OCI-LY1 (cell line): Measurements from ENCODE around the gene LTBP1.

Experiments
- H2AFZ ChIP-seq: fragments of 200-600 bp; sonication (generic), shearing (Covaris generic); 2 replicates; pipeline ENCODE4 v1.6.0; 2014; ENCODE audit warnings: antibody characterized with exemption, mild to moderate bottlenecking, low read length
- H3F3A ChIP-seq: fragments of 200-600 bp; sonication (generic), shearing (Covaris generic); 2 replicates; pipeline ENCODE4 v1.6.0; 2014; ENCODE audit warnings: mild to moderate bottlenecking, antibody characterized with exemption, low read length, moderate library complexity; ENCODE audit not compliant: insufficient read depth
- H3K27ac ChIP-seq: fragments of 200-600 bp; sonication (generic); 2 replicates; pipeline ENCODE4 v1.5.1; 2014; ENCODE audit warnings: low read length, mixed run types, mild to moderate bottlenecking, low read depth; ENCODE audit not compliant: poor library complexity, severe bottlenecking
- H3K27me3 ChIP-seq: fragments of 200-600 bp; sonication (generic); 2 replicates; pipeline ENCODE4 v1.6.0; 2014; ENCODE audit warnings: antibody characterized with exemption, mild to moderate bottlenecking, low read length, moderate library complexity; ENCODE audit not compliant: insufficient read depth
- H3K36me3 ChIP-seq: fragments of 200-600 bp; sonication (generic); 2 replicates; pipeline ENCODE4 v1.6.1; 2014; ENCODE audit warnings: mild to moderate bottlenecking, antibody characterized with exemption, low read length, moderate library complexity, mixed read lengths; ENCODE audit not compliant: insufficient read depth
- H3K4me1 ChIP-seq: fragments of 200-600 bp; sonication (generic); 2 replicates; pipeline ENCODE4 v1.5.1; 2014; ENCODE audit warnings: mild to moderate bottlenecking, low read length, moderate library complexity; ENCODE audit not compliant: insufficient read depth, severe bottlenecking
- H3K4me2 ChIP-seq: fragments of 200-600 bp; sonication (generic), shearing (Covaris generic); 2 replicates; pipeline ENCODE4 v1.6.1; 2014; ENCODE audit warnings: low read length
- H3K4me3 ChIP-seq: fragments of 200-600 bp; sonication (generic); 2 replicates; pipeline ENCODE4 v1.5.1; 2014; ENCODE audit warnings: low read length, low read depth, mild to moderate bottlenecking, mixed read lengths; ENCODE audit not compliant: poor library complexity, severe bottlenecking
- H3K79me2 ChIP-seq: fragments of 200-600 bp; shearing (Covaris generic); 2 replicates; pipeline ENCODE4 v1.6.1; 2016; ENCODE audit warnings: mixed run types, low read length, mixed read lengths; ENCODE audit not compliant: insufficient read depth
- H3K9ac ChIP-seq: fragments of 200-600 bp; sonication (generic), shearing (Covaris generic); 2 replicates; pipeline ENCODE4 v1.6.1; 2014; ENCODE audit warnings: mild to moderate bottlenecking, low read length, mixed read lengths
- H3K9me2 ChIP-seq: fragments of 200-600 bp; sonication (generic), shearing (Covaris generic); 2 replicates; pipeline ENCODE4 v1.6.1; 2014; ENCODE audit warnings: low read depth, mild to moderate bottlenecking, low read length, mixed read lengths
- H3K9me3 ChIP-seq: fragments of 200-600 bp; shearing (Covaris generic); 2 replicates; pipeline ENCODE4 v1.6.1; 2014; ENCODE audit warnings: low read length, mixed read lengths
- H4K20me1 ChIP-seq: fragments of 200-600 bp; sonication (generic), shearing (Covaris generic); 2 replicates; pipeline ENCODE4 v1.6.0; 2016; ENCODE audit warnings: mild to moderate bottlenecking, low read length; ENCODE audit not compliant: insufficient read depth
- EZH2 ChIP-seq: fragments of 200-600 bp; sonication (generic), shearing (Covaris generic); IDR thresholded peaks from 2 replicates; pipeline ENCODE4 v1.8.0; 2017; ENCODE audit warnings: borderline replicate concordance, mixed run types, mild to moderate bottlenecking, antibody characterized with exemption, low read length, moderate library complexity, mixed read lengths
- TF ChIP-seq, protein P1 (sequence below): fragments of 200-600 bp; sonication (generic), shearing (Covaris generic); IDR thresholded peaks from 2 replicates; pipeline ENCODE4 v1.5.1; 2017; ENCODE audit warnings: mild to moderate bottlenecking, antibody characterized with exemption, low read length, moderate library complexity, mixed read lengths

Gene LTBP1

DNA sequence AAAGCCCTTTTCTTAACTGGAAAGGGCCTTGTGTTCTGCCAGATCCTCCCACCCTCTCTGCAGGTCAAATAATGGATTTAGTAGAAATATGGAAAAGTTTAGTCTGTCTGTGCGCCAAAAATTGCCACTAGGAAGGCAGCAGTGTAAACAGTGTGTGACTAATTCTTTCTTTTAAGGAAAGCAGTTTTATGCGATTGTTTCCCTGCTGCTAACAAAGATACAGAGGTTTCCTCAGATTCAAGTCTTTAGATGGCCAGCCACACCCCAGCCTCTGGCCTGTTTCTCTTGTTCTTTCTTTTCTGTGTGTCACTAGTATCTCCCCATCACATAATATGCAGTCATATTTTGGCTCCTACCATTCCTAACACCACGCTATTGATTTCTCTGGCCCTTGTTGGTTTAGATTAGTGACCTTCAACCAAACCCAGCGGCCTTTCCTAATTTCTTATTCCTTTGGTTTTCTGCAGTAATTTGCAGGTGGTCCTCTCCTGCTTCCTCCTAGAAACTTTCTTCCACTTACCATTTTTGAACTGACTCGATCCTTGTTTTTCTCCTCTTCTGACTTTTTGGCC is 157.4 kb downstream of the LTBP1 start:
- Histone ChIP-seq H3K27me3 (no peaks in the 10 kb centered on the region), H3K4me1 (peaks cover 6% of the 10 kb centered on the region), H3K36me3 (peaks cover 55% of the 10 kb centered on the region; the same call in 1 of the 2 replicates), H3K79me2 (peaks cover 33% of the 10 kb centered on the region), H2AFZ (no peak overlapping the region), H3K9me3 (no peaks in the 10 kb centered on the region), H3K4me3 (no peak overlapping the region), H3K9me2 (no peaks in the 10 kb centered on the region), H3F3A (no peaks in the 10 kb centered on the region), H3K4me2 (no peak overlapping the region), H4K20me1 (no peaks in the 10 kb centered on the region), H3K27ac (no peak overlapping the region), H3K9ac (no peak overlapping the region)
- no peak for TF ChIP-seq EZH2
- TF ChIP-seq, protein P1, sequence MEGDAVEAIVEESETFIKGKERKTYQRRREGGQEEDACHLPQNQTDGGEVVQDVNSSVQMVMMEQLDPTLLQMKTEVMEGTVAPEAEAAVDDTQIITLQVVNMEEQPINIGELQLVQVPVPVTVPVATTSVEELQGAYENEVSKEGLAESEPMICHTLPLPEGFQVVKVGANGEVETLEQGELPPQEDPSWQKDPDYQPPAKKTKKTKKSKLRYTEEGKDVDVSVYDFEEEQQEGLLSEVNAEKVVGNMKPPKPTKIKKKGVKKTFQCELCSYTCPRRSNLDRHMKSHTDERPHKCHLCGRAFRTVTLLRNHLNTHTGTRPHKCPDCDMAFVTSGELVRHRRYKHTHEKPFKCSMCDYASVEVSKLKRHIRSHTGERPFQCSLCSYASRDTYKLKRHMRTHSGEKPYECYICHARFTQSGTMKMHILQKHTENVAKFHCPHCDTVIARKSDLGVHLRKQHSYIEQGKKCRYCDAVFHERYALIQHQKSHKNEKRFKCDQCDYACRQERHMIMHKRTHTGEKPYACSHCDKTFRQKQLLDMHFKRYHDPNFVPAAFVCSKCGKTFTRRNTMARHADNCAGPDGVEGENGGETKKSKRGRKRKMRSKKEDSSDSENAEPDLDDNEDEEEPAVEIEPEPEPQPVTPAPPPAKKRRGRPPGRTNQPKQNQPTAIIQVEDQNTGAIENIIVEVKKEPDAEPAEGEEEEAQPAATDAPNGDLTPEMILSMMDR = no peak

DNA sequence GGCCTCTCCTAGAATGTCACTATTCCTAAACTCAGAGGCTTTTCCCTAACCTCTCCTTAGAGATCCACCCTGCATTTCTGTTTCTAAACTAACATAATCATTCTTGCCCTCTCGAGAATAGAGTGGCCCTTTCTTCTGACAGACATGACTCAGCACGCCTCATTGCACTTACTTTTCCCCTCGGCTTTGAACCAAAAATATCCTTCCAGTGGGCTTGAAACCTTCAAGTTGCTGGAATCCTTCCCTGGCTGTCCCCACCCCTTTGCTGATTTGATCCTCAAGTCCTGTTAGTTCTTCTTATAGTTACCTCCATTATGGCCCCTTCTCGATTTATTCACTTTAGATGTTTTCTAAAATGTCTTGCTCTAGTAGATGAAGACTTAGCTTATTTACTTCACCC is 158.0 kb downstream of the LTBP1 start:
- H2AFZ ChIP-seq = no peak overlapping the region

DNA sequence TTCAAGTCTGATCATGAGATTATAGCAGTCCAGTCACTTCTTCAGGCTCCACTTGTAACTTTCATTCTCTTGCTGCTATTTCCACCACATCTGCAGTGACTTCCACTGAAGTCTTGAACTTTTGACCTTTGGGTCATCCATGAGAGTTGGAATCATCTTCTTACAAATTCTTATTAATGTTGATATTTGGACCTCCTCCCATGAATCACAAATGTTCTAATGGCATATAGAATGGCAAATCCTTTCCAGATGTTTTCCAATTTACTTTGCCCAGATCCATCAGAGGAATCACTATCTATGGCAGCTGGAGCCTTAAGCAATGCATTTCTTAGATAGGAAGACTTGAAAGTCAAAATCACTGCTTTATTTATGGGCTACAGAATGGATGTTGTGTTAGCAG is 159.4 kb downstream of the LTBP1 start:
- Histone ChIP-seq H3K27ac (no peak overlapping the region), H3K36me3 (peaks cover 66% of the 10 kb centered on the region), H2AFZ (no peak overlapping the region), H4K20me1 (no peaks in the 10 kb centered on the region), H3F3A (no peaks in the 10 kb centered on the region), H3K9ac (no peak overlapping the region), H3K9me2 (no peaks in the 10 kb centered on the region), H3K4me2 (no peak overlapping the region), H3K9me3 (no peaks in the 10 kb centered on the region), H3K4me1 (no peaks in the 10 kb centered on the region), H3K79me2 (peaks cover 24% of the 10 kb centered on the region), H3K27me3 (no peaks in the 10 kb centered on the region), H3K4me3 (no peak overlapping the region)
- TF ChIP-seq, protein P1 = no peak
- no peak for TF ChIP-seq EZH2

More for the DNA sequence above, 158.0 kb downstream of the LTBP1 start:
- H3K79me2 ChIP-seq = peaks cover 28% of the 10 kb centered on the region
- no peaks in the 10 kb centered on the region for H4K20me1 ChIP-seq
- no peaks in the 10 kb centered on the region for H3K27me3 ChIP-seq
- H3K36me3 ChIP-seq = peaks cover 55% of the 10 kb centered on the region; the same call in 1 of the 2 replicates
- H3K9me2 ChIP-seq = no peaks in the 10 kb centered on the region
- no peak overlapping the region for H3K4me2 ChIP-seq
- H3K4me1 ChIP-seq = peaks cover 6% of the 10 kb centered on the region
- no peak overlapping the region for H3K4me3 ChIP-seq
- TF ChIP-seq, protein P1 = no peak
- TF ChIP-seq EZH2 = no peak
- no peaks in the 10 kb centered on the region for H3F3A ChIP-seq
- H3K27ac ChIP-seq = no peak overlapping the region
- H3K9me3 ChIP-seq = no peaks in the 10 kb centered on the region
- no peak overlapping the region for H3K9ac ChIP-seq
